ENCODE data around the gene NDE1.
A peak's percentile ranks its signal among the peaks of the same experiment; 100 is the strongest.
"Not testable (repeated sequence)": the region's sequence is repeated elsewhere in the genome, so short reads cannot be mapped to it uniquely, and the experiment has no call there.

NDE1 gene

DNA sequence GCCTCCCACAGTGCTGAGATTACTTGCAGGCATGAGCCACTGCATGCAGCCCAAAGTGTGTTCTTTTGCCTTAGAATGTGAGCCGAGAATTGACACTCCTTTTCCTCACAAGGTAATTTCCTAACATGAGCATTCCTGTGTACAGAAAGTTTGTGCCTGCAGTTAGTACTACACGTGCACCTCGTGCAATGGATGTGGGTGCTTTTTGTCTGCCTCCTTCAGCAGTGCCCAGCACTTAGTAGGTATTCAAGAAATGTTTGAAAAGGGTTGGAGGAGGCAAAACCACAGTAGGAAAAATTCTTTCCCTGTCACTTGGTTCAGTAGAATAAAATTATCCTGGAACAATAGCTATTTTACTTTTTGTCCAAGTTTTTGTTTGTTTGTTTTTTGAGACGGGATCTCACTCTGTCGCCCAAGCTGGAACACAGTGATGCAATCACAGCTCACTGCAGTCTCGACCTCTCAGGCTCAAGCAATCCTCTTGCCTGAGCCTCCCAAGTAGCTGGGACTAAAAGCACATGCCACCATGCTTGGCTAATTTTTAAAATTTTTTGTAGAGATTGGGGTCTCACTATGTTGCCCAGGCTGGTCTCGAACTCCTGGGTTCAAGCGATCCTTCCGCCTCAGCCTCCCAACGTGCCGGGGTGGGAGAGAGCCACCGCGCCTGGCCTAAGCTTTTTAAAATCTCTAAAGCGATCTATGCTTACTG lies 2.4 kb downstream of the NDE1 start:
- no peak for DNase-seq

DNA sequence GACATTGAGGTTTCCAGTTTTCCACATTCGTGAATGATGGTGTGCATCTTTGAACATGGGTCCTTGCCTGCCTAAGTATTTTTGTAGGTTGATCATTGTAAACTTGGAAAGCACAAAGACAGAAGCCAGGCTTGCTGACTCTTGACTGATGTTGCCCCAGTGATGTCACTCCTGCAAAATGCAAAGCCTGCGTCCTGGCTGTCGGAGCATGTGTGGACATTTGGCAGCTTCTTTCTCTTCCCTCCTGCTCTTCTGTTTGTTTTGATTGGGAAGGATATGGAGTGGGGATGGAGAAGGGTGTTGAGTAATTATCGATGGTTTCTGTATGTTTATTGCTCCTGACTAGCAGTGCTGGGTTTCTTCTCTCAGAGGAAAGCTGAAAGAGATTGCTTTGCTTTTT lies 3.2 kb downstream of the NDE1 start:
- no peak for DNase-seq

DNA sequence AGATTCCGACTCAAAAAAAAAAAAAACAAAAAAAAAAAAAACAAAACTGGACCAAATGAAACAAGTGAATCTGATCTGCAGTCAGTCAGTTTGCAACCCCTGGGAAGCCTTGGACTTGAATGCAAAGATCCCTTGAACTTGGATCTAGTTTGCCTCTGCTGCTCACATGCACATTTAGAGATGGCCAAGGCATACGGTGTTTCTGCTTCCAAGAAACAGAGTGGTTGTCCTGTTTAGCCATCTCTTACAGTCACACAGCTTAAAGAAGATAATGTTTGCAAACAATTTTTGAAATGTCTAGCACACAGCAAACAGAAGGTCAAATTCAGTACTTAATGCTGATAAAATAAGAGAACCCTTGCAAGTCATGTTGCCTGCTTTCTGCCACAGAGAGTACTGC lies 4.5 kb downstream of the NDE1 start:
- DNase-seq = no peak

DNA sequence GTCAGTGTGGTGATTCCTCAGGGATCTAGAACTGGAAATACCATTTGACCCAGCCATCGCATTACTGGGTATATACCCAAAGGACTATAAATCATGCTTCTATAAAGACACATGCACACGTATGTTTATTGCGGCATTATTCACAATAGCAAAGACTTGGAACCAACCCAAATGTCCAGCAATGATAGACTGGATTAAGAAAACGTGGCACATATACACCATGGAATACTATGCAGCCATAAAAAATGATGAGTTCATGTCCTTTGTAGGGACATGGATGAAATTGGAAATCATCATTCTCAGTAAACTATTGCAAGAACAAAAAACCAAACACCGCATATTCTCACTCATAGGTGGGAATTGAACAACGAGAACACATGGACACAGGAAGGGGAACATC lies 5.5 kb downstream of the NDE1 start:
- DNase-seq = not testable (repeated sequence)

DNA sequence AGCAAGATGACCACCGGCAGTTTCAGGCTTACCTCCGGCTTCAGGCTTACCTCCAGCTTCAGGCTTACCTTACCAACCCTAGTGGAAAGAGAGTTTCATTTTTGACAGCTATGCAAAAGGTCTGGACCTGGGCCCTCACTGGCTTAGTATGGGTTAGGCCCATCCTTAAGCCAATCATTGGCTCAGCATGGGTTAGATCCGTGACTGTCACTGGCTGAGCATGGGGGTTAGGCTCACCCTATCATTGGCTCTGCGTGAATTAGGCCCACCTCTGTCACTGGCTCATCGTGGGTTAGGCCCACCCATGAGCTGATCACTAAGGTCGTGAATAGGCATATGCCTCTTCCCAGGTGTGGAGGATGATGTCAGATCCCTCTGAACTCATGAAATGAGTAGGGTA lies 8.1 kb downstream of the NDE1 start:
- no peak for DNase-seq

DNA sequence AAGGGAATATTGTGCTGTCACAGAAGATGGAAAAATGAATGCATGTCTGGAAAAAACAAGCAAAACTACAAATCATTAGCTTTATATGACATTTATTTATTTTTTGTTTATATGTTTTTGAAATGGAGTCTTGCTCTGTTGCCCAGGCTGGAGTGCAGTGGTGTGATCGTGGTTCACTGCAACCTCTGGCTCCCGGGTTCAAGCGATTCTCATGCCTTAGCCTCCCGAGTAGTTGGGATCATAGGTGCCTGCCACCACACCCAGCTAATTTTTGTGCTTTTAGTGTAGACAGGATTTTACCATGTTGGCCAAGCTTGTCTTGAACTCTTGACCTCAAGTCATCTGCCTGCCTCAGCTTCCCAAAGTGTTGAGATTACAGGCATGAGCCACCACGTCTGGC lies 8.5 kb downstream of the NDE1 start:
- DNase-seq = no peak

DNA sequence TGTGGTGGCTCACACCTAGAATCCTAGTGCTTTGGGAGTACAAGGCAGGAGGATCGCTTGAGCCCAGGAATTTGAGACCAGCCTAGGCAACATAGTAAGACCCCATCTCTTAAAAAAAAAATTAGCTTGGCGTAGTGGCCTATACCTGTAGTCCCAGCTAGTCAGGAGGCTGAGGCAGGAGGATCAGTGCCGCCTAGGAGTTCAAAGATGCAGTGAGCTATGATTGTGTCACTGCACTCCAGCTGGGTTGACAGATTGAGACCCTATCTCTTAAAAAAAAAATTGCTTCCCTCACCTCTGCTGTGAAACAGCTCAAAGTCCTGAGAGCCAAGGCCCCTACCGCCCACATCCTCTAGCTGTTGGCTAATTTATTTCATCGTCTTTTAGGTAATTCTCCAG lies 10.2 kb downstream of the NDE1 start:
- DNase-seq = no peak

DNA sequence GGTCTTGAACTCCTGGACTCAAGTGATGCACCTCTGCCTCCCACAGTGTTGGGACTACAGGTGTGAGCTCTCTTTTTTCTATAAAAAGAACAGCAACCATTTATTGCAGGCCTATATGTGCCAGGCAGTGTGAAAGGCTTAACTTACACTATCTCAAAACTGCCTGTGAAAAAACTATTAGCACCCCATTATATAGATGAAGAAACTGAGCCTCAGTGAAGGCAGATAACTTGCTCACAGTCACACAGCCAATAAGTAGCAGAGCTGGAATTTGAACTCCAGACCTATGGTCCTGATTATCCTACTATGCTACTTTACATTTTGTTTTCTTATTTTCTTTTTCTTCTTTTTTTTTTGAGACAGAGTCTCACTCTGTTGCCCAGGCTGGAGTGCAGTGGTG lies 15.1 kb downstream of the NDE1 start:
- no peak for DNase-seq

DNA sequence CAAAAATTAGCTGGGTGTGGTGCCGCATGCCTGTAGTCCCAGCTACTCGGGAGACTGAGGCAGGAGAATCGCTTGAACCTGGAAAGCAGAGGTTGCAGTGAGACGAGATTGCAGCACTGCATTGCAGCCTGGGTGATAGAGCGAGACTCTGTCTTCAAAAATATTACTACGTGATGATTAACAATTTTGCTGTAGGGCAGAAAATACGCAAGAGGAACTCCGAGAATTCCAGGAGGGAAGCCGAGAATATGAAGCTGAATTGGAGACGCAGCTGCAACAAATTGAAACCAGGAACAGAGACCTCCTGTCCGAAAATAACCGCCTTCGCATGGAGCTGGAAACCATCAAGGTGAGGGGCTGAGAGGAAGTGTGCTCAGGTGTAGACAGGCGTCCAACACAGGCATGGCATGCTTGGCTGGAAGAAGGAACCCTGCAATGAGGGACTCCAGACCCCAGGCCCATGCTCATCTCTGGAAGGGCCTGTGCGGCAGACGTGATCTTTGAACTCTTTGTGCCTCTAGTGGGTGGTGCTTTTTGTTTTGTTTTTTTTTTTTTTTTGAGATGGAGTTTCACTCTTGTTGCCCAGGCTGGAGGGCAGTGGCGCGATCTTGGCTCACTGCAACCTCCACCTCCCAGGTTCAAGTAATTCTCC lies 17.2 kb downstream of the NDE1 start:
- DNase-seq = no peak

DNA sequence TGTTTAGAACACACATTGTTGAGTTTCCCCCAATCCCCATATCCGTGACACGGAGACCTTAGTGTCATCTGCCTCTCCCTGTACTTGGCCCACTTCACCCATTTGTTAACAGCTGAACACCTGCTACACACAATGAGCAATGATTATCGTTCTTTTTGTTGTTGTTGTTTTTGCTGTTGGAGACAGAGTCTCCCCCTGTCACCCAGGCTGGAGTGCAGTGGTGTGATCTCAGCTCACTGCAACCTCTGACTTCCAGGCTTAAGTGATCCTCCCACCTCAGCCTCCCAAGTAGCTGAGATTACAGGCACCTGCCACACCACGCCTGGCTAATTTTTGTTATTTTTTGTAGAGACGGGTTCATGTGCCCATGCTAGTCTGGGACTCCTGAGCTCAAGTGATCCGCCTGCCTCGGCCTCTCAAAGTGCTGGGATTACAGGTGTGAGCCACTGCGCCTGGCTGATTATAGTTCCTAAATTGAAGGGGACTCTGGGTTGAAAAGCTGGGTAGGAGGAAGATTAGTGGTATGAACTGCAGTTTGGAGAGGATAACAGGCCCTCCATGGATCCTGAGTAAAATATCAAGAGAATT lies 21.6 kb downstream of the NDE1 start:
- DNase-seq = no peak

DNA sequence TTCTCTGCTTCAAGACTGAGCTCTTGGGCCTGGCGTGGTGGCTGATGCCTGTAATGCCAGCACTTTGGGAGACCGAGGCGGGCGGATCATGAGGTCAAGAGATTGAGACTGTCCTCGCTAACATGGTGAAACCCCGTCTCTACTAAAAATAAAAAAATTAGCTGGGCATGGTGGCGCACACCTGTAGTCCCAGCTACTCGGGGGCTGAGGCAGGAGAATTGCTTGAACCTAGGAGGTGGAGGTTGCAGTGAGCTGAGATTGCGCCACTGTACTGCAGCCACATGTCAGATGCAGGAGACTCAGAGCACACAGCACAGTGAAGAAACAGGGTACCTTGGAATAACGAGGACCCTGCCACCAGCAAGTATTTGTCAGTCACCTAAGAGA lies 22.1 kb downstream of the NDE1 start:
- DNase-seq = not testable (repeated sequence)

DNA sequence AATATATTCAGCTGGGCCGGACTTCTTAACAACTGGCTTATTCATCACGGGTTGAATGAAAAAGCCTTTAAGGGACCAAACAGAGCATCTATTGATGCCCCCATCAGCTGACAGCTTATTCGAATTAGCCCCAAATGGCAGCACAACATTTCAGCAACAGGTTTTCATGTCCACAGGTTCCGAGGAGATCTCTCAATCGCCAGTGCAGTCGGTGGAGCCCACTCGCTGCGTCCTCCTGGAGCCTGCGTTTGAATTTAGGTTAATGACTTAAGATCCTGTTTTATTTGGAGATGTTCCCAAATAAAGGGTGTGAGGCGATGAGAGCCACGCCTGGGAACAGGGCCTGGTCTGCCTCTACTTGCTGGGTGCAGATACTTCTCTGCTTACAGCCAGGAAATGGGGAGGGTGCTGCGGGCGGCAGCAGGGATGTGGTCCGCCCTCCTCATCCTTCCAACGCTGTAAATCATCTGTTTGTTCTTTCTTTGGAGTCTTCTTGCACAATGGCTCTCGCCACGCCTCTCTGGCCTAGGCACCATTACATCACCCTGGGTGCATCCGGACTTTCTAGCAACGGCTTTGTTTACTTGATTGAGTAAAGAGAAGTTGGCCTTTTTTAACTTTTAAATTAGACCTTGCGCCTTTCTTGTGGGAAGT lies 22.6 kb downstream of the NDE1 start:
- DNase-seq = peak; percentile 80

DNA sequence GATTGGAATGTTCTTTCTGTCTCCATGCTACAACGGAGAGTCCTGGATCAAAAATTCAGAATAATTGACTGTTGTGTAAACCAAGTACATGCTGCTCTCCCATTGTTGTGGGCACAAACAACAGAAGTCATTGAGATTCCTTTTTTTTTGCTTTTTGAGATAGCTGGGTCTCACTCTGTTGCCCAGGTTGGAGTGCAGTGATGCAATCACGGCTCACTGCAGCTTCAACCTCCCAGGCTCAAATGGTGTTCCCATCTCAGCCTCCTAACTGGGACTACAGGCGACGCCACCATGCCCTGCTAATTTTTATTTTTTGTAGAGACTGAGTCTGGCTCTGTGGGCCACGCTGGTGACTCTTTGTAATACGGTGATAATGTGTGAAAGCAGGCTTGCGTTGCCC lies 24.5 kb downstream of the NDE1 start:
- DNase-seq = no peak

DNA sequence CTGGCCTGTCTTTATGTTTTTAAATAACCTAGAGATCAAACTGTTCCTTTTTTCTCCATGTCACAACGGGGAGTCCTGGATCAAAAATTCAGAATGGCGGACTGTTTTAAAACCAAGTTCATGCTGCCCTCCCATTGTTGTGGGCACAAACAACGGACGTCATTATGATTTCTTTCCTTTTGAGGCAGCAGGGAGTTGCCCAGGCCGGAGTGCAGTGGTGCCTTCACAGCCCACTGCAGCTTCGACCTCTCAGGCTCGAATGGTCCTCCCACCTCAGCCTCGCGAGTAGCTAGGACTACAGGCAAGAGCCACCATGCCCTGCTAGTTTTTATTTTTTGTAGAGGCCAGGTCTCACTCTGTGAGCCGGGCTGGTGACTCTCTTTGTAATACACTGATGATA lies 26.5 kb downstream of the NDE1 start:
- no peak for DNase-seq

DNA sequence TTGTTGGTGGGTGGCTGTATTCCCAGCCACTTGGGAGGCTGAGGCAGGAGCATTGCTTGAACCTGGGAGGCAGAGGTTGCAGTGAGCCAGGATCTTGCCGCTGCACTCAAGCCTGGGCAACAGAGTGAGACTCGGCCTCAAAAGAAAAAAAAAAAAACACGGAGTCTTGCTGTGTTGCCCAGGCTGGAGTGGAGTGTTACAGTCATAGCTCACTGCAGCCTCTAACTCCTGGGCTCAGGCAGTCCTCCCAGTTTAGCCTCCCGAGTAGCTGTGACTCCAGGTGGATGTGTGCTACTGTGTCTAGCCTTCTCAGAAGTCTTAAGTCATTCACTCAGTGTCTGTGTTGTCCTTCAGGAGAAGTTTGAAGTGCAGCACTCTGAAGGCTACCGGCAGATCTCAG lies 27.4 kb downstream of the NDE1 start:
- DNase-seq = no peak

DNA sequence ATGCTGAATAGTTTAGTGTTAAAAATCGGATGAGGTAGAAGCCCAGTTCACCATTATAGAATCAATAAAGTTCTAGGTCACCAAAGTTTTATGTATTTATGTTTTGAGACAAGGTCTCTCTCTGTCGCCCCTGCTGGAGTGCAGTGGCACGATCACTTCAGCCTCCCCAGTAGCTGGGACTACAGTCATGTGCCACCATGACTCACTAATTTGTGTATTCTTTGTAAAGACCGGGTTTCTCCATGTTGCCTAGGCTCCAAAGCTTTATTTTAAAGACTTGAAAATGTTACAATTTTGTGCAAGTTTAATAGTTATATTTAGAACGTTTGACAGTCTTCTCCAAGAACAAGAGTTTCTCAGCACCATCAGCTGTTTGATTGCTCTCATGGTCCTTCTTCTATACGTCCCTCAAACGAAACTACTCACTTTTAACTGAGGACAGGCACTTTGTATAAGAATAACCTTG lies 32.1 kb downstream of the NDE1 start:
- peak; percentile 1 for DNase-seq

DNA sequence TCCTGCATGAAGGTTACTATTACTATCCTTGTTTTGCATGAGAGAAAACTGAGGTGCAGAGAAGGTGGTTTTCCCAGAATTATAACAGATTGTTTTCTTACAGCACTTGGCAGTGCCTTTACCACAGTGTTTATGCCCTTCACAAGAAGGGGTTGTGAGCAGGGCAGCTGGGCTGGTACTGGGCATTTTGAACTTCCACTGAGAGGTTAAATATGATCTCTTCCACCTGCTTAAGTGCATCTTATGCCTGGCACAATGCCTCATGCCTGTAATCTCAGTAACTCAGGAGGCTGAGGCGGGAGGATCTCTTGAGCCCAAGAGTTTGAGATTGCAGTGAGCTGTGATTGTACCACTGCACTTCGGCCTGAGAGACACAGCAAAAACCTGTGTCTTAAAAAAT lies 36.2 kb downstream of the NDE1 start:
- no peak for DNase-seq

DNA sequence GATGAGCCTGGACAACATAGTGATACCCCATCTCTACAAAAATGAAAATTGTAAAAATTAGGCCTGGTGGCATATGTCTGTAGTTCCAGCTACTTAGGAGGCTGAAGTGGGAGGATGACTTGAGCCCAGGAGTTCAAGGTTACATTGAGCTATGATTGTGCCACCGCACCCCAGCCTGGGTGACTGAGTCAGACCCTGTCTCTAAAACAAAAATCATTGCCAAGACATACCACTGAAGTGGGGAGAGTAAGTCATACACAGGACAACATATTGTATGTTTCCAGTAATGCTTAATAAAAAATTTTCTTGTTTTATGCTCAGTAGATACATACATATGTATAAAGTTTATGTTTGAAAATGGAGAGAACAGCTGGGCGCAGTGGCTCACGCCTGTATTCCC lies 39.2 kb downstream of the NDE1 start:
- DNase-seq = no peak

DNA sequence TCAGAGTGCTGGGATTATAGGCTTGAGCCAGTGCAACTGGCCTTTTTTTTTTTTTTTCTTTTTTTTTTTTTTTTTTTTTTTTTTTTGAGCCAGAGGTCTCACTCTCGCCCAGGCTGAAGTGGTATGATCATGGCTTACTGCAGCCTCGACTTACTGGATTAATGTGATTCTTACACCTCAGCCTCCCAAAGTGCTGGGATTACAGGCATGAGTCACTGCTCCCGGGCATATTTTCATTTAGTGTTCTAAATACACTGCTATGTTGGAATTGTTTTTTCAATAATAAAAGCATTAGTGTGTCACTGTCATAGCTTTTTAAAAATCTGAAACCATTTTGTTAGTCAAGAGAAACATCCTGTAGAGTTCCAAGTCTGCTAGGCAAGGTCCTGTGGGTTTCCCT lies 40.3 kb downstream of the NDE1 start:
- DNase-seq = no peak

DNA sequence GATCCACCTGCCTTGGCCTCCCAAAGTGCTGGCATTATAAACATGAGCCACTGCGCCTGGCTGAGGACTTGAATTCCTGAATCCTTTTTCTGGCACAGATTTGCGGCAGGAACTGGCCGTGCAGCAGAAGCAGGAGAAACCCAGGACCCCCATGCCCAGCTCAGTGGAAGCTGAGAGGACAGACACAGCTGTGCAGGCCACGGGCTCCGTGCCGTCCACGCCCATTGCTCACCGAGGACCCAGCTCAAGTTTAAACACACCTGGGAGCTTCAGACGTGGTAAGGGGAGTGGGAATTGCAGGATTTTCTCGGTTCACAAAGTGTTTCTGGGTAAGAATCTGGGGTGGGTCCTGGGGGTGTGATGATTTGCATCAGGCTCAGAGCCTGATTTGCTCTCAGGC lies 41.0 kb downstream of the NDE1 start:
- DNase-seq = no peak

DNA sequence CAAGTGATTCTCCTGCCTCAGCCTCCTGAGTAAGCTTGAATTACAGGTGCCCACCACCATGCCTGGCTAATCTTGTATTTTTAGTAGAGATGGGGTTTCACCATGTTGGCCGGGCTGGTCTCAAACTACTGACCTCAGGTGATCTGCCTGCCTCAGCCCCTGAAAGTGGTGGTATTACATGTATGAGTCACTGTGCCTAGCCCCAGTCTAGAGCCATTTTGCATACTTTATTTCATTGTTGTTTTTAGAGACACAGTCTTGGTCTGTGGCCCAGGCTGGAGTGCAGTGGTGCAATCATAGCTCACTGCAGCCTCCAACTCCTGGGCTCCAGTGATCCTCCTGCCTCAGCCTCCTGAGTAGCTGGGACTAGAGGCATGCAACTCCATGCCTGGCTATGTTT lies 42.5 kb downstream of the NDE1 start:
- not testable (repeated sequence) for DNase-seq

DNA sequence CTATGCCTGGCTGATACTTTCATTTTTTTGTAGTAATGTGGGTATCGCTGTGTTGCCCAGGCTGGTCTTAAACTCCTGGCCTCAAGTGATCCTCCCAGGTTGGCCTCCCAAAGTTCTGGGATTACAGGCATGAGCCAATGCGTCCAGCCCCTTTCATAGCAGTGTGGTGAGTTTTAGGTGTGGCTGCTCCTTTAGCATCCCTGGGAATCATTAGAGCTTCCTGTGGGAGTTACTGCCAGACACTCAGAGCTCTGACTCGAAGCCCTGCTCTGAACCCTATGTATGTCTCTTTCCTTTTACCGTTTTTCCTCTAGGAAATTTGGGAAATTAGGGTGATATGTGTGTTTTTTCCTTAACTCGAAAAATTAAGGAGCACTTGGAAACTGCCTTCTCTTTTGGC lies 44.5 kb downstream of the NDE1 start:
- DNase-seq = no peak

DNA sequence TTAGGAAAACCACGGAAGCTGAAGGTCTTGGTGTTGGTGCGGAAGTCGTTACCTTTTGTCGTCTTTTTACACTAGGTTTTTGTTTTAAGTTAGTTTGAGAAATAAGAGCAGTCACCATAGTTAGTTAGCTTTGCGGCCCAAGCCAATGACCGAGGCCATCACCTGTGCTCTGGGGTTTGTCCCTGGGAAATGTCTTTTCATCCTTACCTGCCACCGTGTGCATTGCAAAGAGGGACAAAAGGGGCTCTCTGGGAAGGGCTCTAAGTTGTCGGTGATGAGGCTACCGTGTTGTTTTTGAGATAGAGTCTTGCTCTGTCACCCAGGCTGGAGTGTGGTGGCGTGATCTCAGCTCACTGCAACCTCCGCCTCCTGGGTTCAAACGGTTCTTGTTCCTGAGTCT lies 49.8 kb downstream of the NDE1 start:
- DNase-seq = no peak

DNA sequence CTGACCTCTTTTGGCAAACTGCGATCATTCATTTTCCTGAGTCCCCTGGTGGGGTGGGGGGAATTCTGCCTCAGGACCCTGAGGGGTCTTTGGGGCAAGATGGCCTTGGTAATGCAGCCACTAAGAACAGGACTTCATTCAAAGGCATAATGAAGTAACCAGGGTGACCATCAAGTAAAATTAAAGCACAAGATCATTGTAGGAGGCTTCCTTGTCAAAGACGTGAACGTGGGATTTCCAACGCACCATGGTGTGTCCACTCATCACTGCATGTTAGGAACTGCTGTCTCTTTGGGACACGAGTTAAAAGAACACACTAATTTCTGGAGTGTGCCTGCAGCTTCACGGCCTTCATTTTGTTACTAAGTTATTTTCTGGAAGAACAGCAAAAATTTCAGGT lies 51.3 kb downstream of the NDE1 start:
- DNase-seq = no peak

Data from COR-L47 (cell line).